HG03460 (cell line): Measurements from ENCODE around the gene DIP2C.

Experiments used
- ATAC-seq: cut with Tn5 transposase; IDR thresholded peaks from one replicate; pipeline ENCODE4 v1.9.1; 2021; ENCODE audit not compliant: unreplicated experiment

Gene DIP2C

DNA sequence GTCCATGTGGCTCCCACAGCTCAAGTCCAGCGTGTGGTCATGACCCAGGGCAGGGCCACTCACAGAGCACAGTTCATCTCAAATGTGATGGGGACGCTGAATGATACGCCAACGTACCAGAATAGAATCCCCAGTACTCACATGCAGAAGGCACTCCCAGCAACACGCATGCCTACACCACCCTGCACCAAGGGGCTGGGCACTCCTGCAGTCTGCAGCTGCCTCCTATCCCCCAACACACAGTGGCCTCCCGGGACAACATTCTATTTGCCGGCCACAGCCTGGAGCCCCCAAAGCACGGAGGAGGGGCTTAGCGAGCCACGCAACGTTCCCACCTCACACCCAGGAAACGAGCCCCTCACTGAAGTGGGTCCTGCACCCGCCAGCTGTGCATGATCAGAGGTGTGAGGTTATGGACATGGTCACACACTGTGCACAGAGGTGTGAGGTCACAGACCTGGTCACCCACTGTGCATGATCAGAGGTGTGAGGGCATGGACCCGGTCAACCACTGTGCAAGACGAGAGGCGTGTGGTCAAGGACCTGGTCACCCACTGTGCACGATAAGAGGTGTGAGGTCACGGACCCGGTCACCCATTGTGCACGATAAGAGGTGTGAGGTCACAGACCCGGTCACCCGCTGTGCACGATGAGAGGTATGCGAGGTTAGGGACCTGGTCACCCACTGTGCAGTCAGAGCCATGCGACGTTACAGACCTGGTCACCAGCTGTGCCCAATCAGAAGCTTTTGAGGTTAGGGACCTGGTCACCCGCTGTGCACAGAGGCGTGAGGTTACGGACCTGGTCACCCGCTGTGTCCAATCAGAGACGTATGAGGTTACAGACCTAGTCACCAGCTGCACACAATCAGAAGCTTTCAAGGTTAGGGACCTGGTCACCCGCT lies 182.8 kb downstream of the DIP2C start:
- ATAC-seq = no peak

DNA sequence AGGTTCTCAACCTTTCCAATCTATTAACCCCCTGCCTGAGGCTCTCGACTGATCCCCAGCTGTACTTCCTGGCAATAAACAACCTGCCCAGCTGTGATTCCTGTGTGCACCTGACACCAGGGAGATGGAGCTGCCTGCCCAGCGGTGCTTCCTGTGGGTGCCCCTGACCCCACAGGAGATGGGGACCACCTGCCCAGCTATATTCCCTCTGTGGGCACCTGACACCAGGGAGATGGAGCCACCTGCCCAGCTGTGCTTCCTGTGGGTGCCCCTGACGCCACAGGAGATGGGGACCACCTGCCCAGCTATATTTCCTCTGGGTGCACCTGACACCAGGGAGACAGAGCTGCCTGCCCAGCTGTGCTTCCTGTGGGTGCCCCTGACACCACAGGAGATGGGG lies 184.0 kb downstream of the DIP2C start:
- ATAC-seq = no peak

DNA sequence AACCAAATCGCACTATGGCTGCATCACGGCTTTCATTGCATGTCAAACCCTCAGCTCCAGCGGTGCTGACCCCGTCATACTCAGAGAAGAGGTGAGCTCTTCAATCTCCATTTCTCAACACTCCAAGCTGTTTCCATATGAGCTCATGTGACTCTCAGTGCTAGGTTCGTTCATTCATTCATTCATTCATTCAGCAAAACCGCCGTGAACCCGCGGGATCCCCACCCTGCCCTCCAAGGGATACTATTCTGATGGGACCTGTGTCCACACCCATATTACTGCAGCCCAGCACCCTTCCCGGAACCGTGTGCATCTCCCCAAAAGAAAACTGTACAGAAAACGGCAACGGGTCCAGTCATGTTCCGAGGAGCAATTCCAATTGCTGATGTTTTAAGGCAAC lies 184.7 kb downstream of the DIP2C start:
- no peak for ATAC-seq

DNA sequence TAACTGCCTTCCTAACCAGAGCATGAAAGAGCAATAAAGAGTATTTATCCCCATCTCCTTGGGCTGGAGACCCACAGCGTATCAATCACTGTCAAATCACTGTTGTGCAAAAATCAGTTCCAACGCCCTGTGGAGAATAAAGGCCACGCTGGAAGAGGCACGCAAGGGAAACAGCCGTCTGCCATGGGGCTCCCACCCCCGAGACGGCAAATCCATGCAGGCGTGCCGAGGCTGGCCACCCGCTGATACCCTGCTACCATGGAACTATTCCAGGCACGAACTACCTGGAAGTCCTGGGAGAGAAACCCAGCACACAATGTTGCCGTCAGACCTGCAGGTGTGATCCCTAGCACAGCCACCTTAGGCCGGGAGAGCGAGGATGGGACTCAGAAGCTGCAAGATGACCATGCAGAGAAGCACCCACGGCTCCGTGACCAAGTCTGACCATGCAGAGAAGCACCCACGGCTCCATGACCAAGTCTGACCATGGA lies 185.3 kb downstream of the DIP2C start:
- ATAC-seq = no peak

DNA sequence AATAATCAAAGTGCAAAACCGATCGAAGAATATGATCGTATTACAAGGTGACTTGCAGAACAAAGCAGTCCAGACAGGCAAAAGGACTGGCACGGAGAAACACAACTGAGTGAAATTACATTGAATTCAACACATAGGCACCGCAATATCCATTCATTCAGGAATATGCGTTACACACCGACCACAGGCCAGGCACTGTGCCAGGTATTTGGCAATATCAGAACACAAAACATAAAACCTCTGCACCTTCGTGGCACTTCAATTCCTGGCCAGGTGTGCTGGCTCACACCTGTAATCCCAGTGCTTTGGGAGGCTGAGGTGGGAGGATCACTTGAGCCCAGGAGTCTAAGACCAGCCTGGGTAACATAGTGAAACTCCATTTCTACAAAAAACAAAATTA lies 187.9 kb downstream of the DIP2C start:
- ATAC-seq = no peak

DNA sequence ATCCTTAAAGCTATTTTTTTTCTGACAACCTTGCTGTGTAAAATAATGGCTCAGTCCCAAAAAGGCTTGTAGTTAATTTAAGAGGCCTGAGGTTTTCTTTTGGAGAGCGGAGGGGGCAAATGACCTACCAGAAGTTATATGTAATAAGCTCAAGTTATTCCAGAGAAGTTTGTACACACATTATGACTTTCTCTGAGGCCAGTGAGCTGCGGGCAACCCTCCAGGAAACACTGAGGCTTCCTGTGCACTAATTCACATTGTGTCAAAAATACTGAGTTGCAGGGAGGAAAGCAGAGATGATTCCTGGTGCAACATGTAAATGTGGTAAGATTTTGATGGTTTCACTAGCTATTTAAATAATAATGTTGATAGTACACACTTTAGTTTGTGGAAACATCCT lies 188.6 kb downstream of the DIP2C start:
- ATAC-seq = no peak

DNA sequence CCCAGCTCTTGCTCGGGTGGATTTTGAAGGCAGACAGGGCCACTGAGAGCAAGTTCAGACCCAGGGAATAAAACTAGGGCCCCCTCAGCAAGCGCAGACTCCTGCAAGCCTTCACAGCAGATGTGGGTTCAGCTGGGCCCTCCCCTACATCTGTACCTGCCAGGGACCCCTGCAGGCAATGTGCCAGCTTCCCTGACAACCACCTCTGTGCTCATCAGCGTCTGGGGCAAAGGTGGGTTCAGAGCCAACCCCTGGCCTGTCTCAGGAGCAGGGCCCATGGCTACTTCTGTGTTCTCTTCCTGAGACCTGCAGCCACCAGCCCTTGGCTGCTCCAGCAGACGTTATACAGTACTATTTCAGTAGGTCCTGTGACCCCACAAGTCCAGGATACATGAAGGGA lies 189.5 kb downstream of the DIP2C start:
- ATAC-seq = no peak

DNA sequence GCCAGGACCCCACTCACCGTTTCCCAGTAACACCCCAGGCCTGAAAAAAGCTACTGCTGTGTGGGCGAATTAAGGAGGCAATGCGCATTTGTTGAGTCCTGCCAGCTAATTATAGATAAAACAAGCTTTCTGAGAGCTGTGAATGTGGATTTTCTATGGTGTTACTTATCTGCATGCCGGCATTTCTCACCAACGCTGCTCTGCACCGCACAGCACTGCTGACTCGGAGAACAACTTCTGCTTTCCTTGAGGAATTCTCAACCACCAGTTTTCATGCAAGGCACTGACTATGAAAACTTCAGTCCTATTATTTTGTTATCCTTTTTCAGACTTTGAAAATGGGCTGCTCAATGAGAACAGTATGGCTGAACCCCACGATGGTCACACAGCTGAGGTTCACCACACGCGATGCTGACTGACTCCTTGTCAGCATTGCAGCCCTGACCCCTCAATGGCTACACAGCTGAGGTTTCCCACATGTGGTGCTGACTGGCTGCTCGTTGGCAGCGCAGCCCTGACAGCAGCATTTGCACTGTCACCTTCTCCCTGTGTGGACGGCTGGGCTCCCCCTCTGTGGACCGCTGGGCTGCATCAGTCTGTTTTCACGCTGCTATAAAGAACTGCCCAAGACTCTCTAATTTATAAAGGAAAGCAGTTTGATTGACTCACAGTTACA lies 190.6 kb downstream of the DIP2C start:
- ATAC-seq = no peak

DNA sequence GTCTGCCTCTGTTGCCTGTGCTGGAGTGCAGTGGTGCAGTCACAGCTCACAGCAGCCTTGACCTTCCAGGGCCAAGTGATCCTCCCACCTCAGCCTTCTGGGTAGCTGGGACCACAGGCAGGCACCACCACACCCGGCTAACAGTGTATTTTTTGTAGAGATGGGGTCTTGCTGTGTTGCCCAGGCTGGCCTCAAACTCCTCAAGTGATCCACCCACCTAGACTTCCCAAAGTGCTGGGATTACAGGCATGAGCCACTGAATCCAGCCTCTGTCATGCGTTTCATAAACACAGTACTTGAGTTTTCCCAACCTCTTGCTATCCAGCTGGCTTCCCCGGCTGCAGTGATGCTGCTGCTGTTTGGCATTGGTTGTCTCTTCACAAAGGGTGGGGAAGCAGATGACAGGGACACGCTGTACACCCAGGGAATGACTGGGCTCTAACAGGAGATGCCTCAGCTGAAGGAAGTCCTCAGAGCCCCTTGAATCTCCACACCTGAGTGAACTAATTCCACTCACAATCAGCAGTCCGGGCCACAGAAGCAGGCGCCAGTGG lies 191.5 kb downstream of the DIP2C start:
- ATAC-seq = no peak

DNA sequence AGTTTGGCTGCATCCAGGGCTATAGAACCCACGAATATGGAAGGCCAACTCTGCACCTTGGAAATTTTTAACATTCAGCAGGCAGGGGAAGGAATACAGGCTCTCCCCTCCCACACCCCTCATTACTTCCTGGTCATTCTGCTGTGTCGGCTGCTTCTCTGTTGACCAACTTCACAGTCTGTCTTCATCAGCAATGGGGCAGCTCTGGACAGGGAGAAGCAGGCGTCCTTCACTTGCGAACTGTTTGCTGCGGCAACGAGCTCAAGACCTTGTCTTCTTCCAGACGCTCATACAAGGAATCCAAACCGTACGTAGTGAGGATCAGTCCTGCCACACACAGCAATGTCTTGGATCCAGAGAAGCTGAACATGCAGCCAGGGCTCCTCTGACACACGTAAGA lies 192.2 kb downstream of the DIP2C start:
- no peak for ATAC-seq

DNA sequence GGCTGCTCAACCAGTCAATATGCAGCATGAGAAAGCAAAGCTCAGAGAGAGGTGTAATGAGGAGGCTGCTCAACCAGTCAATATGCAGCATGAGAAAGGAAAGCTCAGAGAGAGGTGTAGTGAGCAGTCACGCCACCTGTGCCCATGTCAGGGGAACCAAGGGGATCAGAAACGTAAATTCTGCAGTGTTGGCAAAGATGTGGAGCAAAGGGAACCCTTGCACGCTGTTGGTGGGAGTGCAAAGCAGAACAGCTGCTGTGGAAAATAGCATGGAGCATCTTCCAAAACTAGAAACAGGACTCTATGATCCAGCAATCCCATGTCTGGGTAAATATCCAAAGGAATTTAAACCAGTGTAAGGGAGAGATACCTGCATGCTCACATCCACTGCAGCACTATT lies 194.9 kb downstream of the DIP2C start:
- no peak for ATAC-seq

DNA sequence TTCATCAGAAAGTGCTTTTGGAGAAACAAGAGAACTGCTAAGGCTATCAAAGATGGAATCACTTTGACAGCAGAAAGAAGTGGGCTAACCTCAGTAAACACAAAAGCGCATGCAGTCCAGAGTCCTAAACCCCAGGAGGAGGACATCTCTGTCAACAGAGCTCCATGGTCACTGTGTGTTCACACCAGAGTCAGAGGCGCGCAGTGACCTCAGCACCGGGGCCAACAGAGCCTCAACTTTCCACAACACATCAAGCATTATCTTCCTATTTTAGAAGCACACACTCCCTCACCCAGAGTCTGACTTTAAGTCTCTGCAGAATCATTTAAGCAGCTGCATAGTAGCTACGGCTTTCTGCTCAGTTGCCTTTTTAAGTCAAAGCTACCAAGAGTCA lies 195.3 kb downstream of the DIP2C start:
- ATAC-seq = no peak

DNA sequence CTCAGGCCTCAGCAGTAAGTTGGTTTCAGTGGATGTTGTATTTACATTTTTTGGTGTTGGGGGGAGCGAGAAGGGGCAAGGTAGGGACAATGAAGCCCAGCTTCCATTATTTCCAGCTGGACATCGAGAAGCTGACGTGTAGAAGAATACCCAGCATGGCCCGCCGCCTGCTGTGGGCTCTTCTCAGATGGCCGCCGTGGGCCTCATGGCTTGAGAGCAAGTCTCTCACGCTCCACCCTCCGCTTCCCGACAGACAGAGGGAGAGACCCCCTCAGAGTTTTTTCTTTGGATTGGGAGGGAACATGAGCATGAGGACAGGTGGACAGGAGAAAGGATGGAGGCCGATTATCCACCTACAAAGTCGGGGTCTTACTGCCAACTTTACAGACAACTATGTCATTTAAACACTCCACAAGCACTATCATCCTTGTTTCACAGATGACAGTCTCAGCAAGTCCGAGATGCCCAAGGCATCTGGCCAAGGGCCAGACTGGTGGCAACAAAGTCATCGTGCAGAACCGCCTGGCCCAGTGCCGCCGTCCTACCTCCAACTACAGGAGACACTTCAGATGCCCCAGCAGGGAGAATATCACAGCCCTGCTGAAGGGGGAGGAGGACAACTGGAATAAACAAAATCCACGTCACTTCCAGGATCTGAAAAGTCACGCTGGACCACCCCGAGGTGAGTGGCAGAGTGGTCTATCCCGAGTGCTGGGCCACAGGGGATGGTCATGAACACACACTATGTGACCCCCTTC lies 195.9 kb downstream of the DIP2C start:
- no peak for ATAC-seq

DNA sequence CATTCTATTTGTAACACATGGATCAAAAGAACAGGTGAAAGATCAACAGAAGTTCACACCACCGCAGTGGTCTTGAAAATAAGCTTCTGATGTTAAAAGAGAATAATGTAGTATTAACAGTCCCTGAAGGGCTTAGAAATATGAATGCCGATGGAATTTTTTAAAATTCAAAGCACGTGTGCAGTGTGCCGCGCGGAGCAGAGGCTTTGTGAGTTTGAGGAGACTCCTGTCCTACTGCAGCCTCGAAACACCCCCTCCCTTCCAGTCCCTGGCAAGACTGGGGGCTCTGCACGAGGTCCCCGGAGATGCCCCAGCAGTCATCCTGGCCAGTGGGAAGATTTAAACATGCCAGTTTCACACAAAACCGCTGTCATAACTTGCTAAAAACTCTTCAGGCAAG lies 196.6 kb downstream of the DIP2C start:
- no peak for ATAC-seq

DNA sequence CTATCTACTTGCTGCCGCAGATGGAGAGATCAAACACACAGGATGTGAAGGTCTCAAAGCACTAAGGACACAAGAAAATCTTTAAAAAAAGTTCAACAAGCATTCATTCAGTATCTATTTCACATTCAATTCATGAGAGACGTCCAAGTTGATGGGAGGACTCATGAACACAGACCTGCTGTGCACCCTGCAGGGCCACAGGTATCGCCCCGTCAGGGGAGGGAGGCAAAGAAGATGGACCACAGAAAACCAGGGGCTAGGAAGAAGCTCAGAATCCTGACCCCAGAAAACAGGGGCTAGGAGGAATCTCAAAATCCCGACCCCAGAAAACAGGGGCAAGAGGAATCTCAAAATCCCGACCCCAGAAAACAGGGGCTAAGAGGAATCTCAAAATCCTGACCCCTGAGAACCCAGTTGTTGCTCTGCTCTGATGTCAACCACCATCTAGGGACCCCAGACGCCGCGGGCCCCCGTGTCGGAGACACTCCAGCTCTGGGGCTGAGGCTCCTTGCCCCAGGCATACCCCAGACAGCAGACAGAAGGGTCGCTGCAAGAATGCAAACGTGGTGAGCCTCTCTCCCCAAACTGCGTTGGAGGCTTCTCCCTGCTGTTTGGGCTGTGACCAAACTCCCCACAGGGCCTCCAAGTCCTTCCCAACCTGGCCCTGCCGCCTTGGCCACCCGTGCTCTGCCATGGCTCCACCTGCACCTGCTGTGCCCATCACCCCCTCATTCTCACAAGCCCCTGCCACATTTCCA lies 197.6 kb downstream of the DIP2C start:
- ATAC-seq = no peak

DNA sequence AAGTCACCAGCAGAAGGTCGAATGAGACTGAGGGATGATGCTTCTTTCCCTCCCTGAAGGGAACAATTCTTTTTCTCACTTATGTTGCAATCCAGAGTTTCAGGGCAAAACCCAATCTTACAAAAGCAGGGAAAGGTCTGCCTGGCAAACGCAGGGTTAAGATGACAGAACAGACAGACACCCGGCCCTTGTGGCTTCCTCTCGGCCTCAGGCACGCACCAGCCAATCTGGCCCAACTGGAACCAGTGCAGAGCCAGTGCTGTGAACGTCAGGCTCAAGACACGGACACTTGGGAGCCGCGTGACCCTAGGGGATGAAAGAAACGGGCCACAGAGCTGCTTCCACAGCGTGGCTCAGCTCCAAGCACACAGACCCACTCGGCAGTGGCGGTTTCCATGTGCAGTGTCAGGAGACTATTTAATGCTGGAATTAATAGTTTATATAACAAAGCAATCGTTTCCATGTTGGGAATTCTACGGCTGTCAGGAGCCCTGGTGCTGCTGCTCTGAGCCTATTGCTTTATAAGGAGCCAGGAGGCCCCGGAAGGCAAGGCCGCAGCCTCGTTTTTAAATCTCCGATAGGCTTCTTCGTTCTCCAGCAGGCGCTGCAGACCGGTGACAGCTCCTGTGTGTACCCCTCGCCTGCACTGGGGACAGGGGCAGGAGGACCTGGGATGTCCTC lies 198.4 kb downstream of the DIP2C start:
- no peak for ATAC-seq

DNA sequence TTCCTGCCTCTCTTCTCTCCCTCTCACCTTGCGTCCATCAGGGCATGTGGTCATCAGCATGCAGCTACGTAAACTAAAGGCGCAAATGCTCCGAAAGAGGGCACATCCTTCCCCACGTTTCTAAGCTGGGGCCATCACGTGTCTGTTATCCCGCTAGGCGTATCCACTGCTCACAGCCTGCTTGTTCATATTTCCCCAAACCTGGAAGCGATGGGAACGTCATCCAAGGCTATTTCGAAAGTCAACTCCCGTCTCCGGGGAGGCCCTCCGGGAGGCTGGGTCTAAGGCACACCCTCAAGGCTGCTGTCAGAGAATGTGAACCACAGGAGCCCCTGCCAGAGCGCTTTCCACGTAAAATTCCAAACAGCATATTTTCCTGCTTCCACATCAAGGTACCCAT lies 199.2 kb downstream of the DIP2C start:
- ATAC-seq = no peak

DNA sequence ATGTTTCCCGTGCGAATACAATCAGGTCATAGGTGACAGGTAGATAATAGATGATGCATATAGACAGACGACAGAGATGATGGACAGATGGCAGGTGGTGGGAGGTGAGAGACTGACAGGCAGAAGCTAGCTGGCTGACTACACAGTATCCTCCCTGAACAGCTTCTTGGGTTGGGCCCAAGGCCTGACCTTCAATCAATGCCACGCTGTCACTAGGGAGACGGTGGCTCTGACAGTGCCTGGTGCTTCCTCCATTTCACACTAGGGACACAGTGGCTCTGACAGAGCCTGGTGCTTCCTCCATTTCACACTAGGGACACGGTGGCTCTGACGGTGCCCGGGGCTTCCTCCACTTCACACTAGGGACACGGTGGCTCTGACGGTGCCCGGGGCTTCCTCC lies 200.1 kb downstream of the DIP2C start:
- ATAC-seq = no peak

DNA sequence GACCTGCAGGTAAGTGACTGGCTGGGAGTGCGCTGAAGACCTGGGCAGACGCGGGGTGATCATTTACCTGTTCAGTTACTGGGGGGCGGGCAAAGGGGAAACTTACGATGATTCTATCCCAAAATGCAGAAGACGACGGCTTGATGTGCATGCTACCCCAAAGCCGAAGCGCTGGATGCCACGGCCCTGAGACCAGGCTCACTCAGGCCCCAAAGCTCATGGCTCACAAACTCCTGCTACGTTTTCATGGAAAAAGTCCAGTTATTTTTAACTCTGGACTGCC lies 200.6 kb downstream of the DIP2C start:
- ATAC-seq = no peak
